Activated T-cell treated with anti-CD3 and anti-CD28 coated beads, Interleukin-2, amount 50 U/mL, for 48 hours (primary cell): ENCODE results near the gene OR4D11.

Experiments
- DNase-seq, 2 experiments: peaks; one replicate each; pipeline ENCODE4 v3.0.0-alpha.2; 2020

The OR4D11 gene

DNA sequence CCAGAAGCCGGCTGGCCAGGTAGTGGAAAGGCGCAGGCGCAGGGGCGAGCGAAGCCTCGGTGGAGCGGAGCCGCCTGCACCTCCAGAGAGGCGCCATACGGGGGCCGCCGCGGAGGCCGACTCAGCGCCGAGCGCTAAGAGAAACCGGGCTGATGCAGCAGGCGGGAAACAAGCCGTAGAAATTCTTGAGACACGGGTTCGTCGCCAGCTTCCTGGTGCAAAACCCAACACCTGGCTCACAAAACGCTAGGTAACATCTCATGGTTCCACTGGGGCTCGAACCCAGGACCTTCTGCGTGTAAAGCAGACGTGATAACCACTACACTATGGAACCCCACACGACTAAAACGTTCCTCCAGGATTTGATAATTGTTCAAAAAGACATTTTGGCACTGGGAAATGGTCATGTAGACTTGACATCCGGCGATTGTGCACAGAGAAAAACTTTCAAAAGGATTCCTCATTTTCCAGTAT lies 47.0 kb downstream of the OR4D11 start:
- DNase-seq, result peak; percentile 94 to 95

- peak; percentile 89 to 92 for DNase-seq
Measured at GRCh38 chr11:59550842-59551658, 47.7 kb downstream of the OR4D11 start.

DNA sequence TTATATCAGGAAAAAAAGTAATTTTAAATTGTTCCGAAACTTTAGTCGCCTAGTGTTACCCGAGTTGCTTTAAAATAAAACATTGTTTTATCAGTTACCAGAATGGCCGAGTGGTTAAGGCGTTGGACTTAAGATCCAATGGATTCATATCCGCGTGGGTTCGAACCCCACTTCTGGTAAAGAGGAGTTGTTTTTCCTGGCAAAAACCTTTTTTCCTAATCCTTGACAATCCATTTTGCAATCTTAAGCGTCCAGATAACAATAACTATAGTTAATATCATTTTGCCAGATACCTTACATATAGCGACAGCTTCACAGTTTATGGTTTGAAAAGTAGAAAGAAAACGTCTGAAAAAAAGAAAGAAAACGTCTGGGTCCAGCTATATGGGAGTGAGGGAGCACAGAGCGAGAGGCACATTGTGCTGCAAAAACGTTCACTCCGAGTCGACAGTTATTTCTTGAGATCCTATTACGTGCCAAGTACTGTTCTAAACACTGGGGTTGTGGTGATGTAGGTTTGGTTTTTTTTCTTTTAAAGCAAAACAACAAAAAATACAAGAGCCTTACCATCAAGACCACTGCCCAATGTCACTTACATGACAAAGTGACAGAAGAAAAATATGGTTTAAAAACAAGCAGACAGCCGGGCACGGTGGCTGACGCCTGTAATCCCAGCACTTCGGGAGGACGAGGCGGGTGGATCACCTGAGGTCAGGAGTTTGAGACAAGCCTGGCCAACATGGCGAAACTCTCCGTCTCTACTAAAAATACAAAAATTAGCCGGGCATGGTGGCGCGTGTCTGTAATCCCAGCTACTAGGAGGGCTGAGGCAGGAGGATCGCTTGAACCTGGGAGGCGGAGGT lies 48.5 kb downstream of the OR4D11 start:
- peak; percentile 46 to 50 for DNase-seq

DNA sequence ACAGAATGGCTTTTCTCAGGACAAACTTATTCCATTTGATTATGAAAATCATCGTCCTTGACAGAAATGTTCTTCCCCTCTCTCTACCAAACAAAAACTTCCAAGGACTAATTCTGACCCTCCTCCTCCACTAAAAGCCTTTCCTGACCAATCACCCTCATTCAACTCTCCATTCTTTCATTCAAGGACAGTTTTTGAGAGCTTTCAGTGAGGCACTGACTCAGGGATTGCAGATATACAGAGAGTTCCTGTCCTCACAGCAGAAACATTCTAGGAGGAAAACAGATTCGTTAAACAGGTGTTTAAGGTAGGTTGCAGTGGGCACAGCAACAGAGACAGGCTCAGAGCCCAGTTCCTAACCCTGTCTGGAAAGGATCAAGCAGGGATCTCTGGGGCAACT lies 49.5 kb downstream of the OR4D11 start:
- DNase-seq, result no peak

- no peak for DNase-seq
Measured at GRCh38 chr11:59553323-59553722, 49.9 kb downstream of the OR4D11 start.
